NCI-H146 treated with DMSO at 0.1 percent for 48 hours (cell line): ENCODE results near the gene EPHA10.
"Not testable (repeated sequence)": the region's sequence is repeated elsewhere in the genome, so short reads cannot be mapped to it uniquely, and the experiment has no call there.

ENCODE experiments used
- DNase-seq: peaks from one replicate; lab custom pipeline; 2025; ENCODE audit not compliant: unreplicated experiment; lab: John Stamatoyannopoulos, UW

The EPHA10 gene

GRCh38 chr1:37717631-37718030 lies 47.3 kb downstream of the EPHA10 start:
- no peak for DNase-seq

GRCh38 chr1:37716321-37716720 lies 48.6 kb downstream of the EPHA10 start:
- DNase-seq: no peak

- no peak for DNase-seq
These were observed 50.2 kb downstream of the EPHA10 start for GRCh38 chr1:37714689-37715088.

GRCh38 chr1:37714226-37714625 lies 50.7 kb downstream of the EPHA10 start:
- no peak for DNase-seq

- DNase-seq: no peak
These were observed 56.4 kb downstream of the EPHA10 start for GRCh38 chr1:37708471-37708870.

- no peak for DNase-seq
These were observed 59.5 kb downstream of the EPHA10 start for GRCh38 chr1:37705399-37705798.

- no peak for DNase-seq
These were observed 60.0 kb downstream of the EPHA10 start for GRCh38 chr1:37704966-37705365.

- DNase-seq: no peak
These were observed 61.9 kb downstream of the EPHA10 start for GRCh38 chr1:37703061-37703460.

- no peak for DNase-seq
These were observed 63.9 kb downstream of the EPHA10 start for GRCh38 chr1:37701051-37701450.

- no peak for DNase-seq
These were observed 65.8 kb downstream of the EPHA10 start for GRCh38 chr1:37699147-37699546.

- no peak for DNase-seq
These were observed 67.2 kb downstream of the EPHA10 start for GRCh38 chr1:37697737-37698136.

- DNase-seq: peak; percentile 13
These were observed 67.8 kb downstream of the EPHA10 start for GRCh38 chr1:37697090-37697489.

GRCh38 chr1:37692834-37693175 lies 72.1 kb downstream of the EPHA10 start:
- DNase-seq: no peak

GRCh38 chr1:37692078-37692833 lies 72.7 kb downstream of the EPHA10 start, which contains the start of gene CDCA8:
Gene CDCA8 (plus strand): TSS chr1:37692516. CDS start chr1:37692691, 175 bp downstream.
- peak; percentile 88 for DNase-seq

GRCh38 chr1:37691497-37692077 lies 73.3 kb downstream of the EPHA10 start:
- DNase-seq: no peak

GRCh38 chr1:37688926-37689325 lies 76.0 kb downstream of the EPHA10 start:
- no peak for DNase-seq

GRCh38 chr1:37687764-37688163 lies 77.2 kb downstream of the EPHA10 start:
- DNase-seq: not testable (repeated sequence)

- DNase-seq: no peak
These were observed 79.2 kb downstream of the EPHA10 start for GRCh38 chr1:37685722-37686121.

GRCh38 chr1:37684182-37684581 lies 80.7 kb downstream of the EPHA10 start:
- not testable (repeated sequence) for DNase-seq

- DNase-seq: peak; percentile 3
These were observed 82.5 kb downstream of the EPHA10 start for GRCh38 chr1:37682334-37682987.

GRCh38 chr1:37680933-37681332 lies 84.0 kb downstream of the EPHA10 start:
- DNase-seq: no peak

GRCh38 chr1:37677808-37678207 lies 87.1 kb downstream of the EPHA10 start:
- DNase-seq: no peak
